ENCODE data around the gene DLL1.

GRCh38 chr6:170316071-170316470 lies 25.2 kb upstream of the DLL1 start:
- TF ChIP-seq CTCF (IDR thresholded peaks at IDR 0.05) (no peak), POLR2A (IDR thresholded peaks at IDR 0.05) (no peak)

Data from body of pancreas (tissue), 4 donors.